ENCODE measurements around the gene MSMB.
"Not testable (repeated sequence)": the region's sequence is repeated elsewhere in the genome, so short reads cannot be mapped to it uniquely, and the experiment has no call there.

The MSMB gene

GRCh38 chr10:46069771-46070463 is 23.8 kb upstream of the MSMB start:
- DNase-seq (ENCODE audit: low read depth in 2 of 3, low spot score in 2 of 3) = no peak

- no peak for DNase-seq (ENCODE audit: low read depth in 2 of 3, low spot score in 2 of 3)
These were observed 22.8 kb upstream of the MSMB start for GRCh38 chr10:46068905-46069304.

GRCh38 chr10:46068117-46068516 is 22.0 kb upstream of the MSMB start:
- no peak for DNase-seq (ENCODE audit: low read depth in 2 of 3, low spot score in 2 of 3)

GRCh38 chr10:46064269-46064817 is 18.3 kb upstream of the MSMB start:
- DNase-seq (ENCODE audit: low read depth in 2 of 3, low spot score in 2 of 3) = no peak

- no peak for DNase-seq (ENCODE audit: low read depth in 2 of 3, low spot score in 2 of 3)
These were observed 16.8 kb upstream of the MSMB start for GRCh38 chr10:46062723-46063428.

GRCh38 chr10:46060706-46061105 is 14.6 kb upstream of the MSMB start:
- no peak for DNase-seq (ENCODE audit: low read depth in 2 of 3, low spot score in 2 of 3)

GRCh38 chr10:46057927-46058326 is 11.9 kb upstream of the MSMB start:
- not testable (repeated sequence) for DNase-seq (ENCODE audit: low read depth in 2 of 3, low spot score in 2 of 3)

GRCh38 chr10:46057038-46057437 is 11.0 kb upstream of the MSMB start:
- no peak for DNase-seq (ENCODE audit: low read depth in 2 of 3, low spot score in 2 of 3)

GRCh38 chr10:46055771-46056170 is 9.7 kb upstream of the MSMB start:
- DNase-seq (ENCODE audit: low read depth in 2 of 3, low spot score in 2 of 3) = no peak

GRCh38 chr10:46053534-46054434 is 7.7 kb upstream of the MSMB start:
- no peak for DNase-seq (ENCODE audit: low read depth in 2 of 3, low spot score in 2 of 3)

GRCh38 chr10:46052791-46053375 is 6.8 kb upstream of the MSMB start:
- DNase-seq (ENCODE audit: low read depth in 2 of 3, low spot score in 2 of 3) = no peak

- no peak for DNase-seq (ENCODE audit: low read depth in 2 of 3, low spot score in 2 of 3)
These were observed 6.2 kb upstream of the MSMB start for GRCh38 chr10:46052057-46052790.

GRCh38 chr10:46050941-46051623 is 5.0 kb upstream of the MSMB start:
- DNase-seq (ENCODE audit: low read depth in 2 of 3, low spot score in 2 of 3) = no peak

- not testable (repeated sequence) for DNase-seq (ENCODE audit: low read depth in 2 of 3, low spot score in 2 of 3)
These were observed 3.4 kb upstream of the MSMB start for GRCh38 chr10:46049497-46049831.

- DNase-seq (ENCODE audit: low read depth in 2 of 3, low spot score in 2 of 3) = no peak
These were observed 2.1 kb upstream of the MSMB start for GRCh38 chr10:46048152-46048551.

GRCh38 chr10:46042527-46042926 is 3.5 kb downstream of the MSMB start:
- DNase-seq (ENCODE audit: low read depth in 2 of 3, low spot score in 2 of 3) = no peak

GRCh38 chr10:46040004-46040403 is 6.1 kb downstream of the MSMB start:
- DNase-seq (ENCODE audit: low read depth in 2 of 3, low spot score in 2 of 3) = no peak

- no peak for DNase-seq (ENCODE audit: low read depth in 2 of 3, low spot score in 2 of 3)
These were observed 8.8 kb downstream of the MSMB start for GRCh38 chr10:46037107-46037825.
